ENCODE data around the gene VWA8.
"Not testable (repeated sequence)": the region's sequence is repeated elsewhere in the genome, so short reads cannot be mapped to it uniquely, and the experiment has no call there.

The VWA8 gene

DNA sequence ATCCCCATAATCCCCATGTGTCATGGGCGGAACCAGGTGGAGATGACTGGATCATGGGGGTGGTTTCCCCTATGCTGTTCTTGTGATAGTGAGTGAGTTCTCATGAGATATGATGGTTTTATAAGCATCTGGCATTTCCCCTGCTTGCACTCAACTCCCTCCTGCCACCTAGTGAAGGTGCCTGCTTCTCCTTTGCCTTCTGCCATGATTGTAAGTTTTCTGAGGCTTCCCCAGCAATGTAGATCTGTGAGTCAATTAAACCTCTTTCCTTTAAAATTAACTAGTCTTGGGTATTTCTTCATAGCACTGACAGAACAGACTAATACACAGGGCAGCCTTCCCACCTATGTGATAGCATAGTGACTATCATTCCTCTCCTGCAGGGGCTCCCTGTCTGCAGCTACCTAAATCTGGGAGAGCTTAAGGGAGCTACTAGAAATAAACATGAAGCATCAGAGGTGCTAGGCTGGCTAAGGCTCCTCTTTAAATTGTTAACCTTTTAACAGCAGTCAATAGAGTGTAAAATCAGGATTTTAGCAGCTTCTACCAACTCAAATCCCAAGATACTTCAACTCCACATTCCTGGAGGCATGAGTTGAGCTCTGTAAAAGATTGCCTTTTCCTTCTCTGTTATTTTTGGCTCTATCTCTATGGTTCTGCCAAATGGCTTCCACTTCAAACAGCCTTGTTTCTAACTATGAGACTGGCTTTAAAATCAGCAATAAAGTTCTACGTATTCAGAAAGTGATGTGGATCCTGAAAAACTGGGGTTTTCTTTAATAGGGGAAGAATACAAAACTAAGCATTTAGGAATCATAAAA lies 112.3 kb downstream of the VWA8 start:
- DNase-seq (ENCODE audit: low read depth) = no peak

DNA sequence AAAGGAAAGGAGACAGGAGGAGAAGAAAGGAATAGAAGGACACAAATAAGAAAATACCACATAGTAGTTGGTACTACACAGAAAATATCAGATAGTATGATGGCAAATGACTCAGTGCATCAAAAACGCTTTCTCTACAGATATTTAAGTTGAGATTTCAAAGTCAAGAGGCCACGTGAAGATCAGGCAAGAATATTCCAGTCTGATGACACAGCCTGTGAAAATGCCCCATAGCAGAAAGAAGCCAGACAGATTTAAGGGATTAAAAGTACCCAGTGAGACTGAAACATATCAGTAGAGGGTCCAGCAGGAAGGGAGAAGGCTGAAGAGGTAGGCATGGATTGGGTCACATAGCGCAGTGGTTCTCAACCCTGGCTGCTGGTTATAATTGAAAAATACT lies 113.7 kb downstream of the VWA8 start:
- DNase-seq (ENCODE audit: low read depth) = no peak

DNA sequence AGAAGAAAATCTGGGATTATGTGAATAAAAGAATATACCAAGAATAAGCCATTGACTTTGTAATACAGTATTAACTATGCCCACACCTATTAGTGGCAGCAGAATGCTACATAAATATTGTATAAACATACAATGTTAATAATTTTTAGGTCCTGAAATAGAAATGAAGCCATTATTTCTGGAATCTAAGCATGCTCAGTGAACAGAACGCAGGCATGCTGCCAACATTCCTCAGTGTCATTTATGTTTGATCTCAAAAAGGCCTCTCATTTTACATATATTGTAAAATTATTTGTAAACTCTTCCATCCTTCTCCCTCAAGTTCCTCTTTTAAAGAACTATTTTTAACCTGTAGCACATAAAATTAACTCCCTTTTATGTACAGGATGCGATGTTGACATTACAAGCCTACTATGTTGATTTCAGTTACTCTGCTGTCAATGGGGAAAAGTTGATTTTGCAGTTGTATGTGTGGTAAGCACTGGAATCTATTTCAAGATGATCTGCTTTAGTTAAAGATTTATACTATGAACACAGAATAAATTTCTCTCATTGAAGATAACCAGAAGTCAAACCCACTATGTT lies 118.8 kb downstream of the VWA8 start:
- no peak for DNase-seq (ENCODE audit: low read depth)

DNA sequence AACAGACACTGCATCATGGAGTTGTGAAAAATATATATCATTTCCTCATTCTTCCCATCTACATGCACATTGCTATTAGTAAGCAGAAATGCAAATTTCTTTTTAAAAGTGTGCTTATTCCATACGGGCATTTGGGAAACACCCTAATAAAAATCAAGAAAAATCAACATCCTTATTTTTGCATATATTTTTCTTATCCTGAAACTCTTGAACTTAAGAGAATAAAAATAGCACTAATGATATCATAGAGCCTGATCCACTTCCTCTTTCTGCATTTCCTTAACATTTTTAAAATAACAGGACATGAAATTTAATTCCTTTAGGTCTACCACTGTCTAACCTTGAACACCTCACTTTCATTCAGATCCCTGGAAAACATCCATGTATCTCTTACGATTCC lies 123.3 kb downstream of the VWA8 start:
- no peak for DNase-seq (ENCODE audit: low read depth)

DNA sequence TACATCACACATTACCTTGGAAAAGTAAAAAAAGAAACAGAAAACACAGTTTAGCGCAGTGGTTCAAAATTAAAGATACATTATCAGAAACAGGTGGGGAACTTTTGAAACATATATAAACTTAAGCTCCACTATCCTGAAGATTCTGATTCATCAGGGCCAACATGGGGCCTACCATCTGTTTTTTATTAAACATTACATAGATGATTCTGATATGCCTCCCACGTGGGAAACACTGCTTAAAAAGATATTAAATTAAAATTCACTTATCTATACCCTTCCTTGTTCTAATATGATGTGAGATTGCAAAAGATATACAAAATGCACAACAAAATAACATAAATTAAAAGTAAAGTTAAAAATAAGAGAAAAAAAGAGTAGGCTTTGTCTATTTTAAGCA lies 125.0 kb downstream of the VWA8 start:
- DNase-seq (ENCODE audit: low read depth) = no peak

DNA sequence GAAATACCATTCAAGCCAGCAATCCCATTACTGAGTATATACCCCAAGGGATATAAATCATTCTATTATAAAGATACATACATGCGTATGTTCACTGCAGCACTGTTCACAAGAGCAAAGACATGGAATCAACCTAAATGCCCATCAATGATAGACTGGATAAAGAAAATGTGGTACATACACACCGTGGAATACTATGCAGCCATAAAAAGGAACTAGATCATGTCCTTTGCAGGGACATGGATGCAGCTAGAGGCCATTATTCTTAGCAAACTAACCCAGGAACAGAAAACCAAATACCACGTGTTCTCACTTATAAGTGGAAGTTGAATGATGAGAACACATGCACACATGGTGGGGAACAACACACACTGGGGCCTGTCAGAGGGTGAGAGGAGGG lies 126.2 kb downstream of the VWA8 start:
- DNase-seq (ENCODE audit: low read depth) = not testable (repeated sequence)

DNA sequence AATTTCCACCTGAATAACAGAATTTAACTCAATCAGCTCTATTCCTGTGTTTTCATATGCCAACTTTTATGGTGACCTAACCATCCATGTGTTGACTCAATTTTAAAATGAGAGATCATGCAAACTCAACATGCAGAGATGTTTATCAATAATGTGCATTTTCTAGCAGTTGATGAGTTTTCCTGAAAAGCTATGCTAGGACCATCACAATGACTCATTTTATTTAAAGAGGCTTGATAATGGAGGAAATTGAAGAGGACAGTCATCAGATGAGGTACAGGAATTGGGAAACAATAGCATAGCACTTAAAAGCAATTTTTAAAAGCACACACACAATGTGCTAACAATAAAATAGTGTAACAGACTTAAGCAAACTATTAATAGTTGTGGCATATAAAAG lies 127.1 kb downstream of the VWA8 start:
- DNase-seq (ENCODE audit: low read depth) = no peak

DNA sequence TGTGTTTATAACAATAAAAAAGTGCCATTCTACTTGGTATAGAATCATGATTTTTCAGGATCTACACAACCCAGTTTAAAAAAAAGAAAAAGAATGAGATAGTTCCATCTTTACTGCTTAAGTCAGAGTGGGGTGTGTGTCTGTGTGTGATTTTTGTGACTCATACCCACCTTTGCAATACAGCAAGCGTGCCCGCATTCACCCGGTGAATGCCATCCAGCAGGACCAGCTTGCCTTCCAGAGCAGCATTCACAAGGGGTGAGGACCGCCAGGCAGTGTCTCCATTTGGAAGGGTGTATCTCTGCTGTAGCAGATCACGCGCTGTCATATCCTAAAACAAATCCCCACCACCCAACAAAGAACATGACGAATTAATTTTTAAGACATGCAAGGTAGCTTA lies 127.7 kb downstream of the VWA8 start:
- no peak for DNase-seq (ENCODE audit: low read depth)

DNA sequence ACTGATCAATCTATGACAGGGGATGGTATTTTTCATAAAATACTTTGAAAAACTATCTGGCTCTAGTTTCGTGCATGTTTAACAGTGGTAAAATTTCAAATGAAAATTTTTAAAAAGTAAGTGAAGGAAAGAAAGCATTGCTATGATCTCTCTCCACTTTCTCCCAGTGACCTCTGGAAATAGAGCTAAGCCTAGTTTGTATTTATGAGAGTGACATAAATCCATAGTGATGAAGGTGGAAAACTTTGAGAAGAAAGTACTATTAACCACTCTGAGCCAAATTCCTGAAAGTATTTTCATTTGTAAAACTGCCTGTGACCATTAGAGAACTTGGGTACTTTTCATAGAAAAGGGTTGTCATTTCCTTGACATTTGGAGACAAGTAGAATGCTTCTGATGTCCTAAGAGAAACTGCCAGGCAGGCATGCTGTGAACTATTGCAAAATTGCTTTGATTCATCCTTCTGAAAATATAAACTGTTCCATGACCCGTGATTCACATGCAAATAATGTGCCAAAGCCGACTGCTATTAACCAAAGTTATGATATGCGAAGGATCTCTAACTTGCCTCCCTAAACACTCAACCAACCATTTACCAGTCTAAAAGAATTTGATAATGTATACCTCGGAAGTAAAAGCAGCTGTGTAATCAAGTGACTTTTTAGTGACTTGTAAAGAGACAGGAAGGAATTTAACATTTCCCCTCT lies 133.2 kb downstream of the VWA8 start:
- peak; percentile 59 for DNase-seq (ENCODE audit: low read depth)

DNA sequence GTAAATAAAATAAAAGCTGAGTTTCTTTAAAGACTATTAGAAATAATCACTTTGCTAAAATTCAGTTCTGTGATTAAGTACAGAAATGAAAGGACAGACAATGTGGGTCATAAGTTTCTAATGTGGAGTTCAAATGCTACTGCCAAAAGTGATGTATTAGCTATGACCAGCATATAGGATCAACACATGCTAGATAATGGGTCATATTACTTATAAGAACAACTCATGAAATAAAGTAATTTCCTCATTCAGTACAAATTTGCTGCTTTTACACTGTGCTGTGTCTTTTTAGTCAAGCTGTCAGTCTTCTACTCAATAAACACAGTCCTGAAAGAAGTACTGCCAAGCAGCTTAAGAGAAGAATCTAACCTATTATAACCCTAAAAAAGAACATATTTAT lies 135.2 kb downstream of the VWA8 start:
- no peak for DNase-seq (ENCODE audit: low read depth)

DNA sequence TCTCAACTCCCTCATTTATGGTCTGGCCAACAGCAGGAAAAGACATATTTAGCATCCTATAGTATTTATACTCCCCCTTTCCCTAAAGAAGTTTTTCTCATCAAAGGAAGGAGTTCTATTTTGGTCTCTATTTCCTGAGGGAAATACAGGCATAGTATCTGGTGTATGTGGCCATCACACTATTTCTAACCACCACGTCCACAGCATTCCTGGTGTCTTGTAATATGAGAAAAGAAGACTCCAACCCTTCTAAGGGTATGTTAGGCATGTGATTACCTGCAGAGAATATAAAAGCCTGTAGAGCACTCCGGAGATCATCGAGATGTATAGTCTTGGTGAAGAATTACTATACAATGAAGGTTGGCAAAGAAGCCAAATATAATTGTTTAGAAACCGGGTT lies 137.4 kb downstream of the VWA8 start:
- DNase-seq (ENCODE audit: low read depth) = no peak

DNA sequence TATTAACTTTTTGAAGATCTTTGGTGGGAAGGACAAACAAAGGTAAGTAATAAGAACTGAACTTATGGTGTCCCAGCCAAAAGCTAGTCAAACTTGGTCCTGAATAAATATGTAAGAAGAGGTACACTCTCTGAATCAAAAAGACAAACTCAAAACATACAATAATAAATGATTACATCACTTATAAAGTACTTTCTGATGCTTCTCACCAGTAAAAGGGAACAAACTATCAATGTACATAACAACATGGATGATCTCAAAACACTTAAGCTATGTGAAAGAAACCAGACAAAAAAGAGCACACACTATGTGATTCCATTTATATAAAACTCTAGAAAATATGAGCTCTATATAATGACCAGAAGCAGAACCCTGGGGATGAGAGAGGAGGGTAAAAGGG lies 138.3 kb downstream of the VWA8 start:
- DNase-seq (ENCODE audit: low read depth) = no peak

DNA sequence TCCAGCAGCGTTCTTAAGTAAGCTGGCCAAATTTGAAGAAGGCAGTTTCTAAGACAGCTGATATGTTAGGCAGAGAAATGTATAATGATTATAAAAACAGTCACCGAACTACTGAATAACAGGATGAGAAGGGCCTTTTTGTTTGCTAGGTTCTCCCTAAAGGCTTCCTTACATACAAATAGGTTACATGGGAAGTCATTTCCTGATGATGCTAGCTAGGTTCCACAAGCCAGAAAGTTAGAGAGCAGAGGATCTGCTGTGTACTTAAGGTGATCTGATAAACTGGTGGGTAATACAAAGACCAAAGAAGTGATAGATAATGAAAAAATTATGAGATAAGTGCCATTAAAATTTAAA lies 139.7 kb downstream of the VWA8 start:
- no peak for DNase-seq (ENCODE audit: low read depth)

DNA sequence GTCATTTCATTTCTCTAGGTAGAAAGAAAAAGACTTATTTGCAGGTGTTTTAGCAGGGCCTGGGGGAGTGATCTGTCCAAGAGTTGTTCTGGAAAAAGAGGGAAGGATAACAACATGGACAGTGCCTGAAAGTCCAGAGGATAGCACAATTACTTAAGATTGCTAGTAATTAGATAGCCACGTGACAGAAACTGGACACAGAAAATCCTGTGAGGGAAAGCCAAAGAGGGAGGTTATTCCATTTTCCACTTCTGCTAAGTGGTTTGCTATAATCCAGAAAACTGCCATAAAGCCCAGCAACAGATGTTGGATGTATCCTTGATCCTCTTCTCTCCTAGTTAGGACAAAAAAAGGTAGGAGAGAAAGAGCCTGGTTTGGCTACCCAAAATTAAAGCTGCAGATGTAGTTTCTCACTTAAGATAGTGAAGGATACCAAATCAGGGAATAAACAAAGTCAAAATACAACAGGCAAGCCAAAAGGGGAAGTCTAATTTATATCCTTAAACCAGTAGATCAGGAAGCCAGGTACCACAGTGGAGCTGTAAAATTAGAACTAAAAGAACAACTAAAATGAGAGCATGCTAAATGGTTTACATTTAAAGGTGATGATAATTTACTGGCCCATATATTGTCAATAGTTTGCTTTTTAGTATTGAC lies 140.2 kb downstream of the VWA8 start:
- DNase-seq (ENCODE audit: low read depth) = no peak

DNA sequence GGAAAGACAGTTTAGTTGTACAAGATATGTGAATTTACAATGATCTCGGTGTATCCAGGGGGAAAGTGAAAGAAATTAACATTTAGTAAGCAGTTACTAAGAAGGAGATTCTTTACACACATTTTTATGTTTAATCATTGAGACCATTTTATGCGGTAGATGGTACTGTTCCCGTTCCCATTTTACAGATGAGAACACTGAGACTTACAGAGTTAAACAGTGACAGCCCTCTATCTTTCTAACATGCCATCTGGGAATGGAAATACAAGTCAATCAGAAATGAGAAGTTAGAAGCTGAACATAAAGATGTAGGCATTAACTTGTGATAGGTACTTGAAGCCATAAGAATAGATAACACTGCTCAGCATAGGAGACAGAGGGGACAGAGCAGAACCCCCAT lies 144.9 kb downstream of the VWA8 start:
- no peak for DNase-seq (ENCODE audit: low read depth)

DNA sequence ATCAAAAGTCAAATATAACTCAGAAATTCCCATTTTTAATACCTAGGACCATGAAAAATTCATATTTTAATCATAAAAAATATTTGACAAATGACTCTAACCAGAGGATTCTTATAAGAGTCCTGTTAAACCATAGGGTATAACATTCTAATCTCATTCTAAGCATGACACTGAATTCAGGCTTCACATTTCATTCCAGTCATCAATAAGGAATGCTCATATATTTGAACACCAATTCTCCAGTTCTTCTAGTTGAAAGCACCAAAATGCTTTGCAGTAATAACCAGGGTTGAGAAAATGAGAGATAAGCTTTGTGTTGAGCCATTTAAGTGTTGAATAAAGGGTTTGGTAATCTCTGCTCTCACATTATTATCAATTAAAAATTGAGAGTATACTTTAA lies 147.5 kb downstream of the VWA8 start:
- no peak for DNase-seq (ENCODE audit: low read depth)

DNA sequence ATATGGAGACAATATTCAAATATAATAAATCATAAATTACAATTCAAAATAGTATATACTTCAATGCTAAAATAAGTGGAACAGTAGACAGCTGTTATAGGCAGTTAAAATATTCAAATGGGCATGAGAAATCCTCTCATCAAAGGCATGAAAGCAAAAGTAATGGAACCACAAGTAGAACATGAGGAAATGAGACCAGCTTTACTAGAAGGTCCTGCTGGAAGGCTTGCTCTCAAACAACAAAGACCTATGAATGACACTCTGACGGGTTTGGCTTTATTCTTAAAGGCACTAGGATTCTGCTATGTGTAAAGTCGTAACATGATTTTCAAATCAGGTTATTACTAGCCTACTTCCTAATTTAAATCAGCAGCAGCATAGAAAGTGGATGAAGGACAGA lies 148.1 kb downstream of the VWA8 start:
- no peak for DNase-seq (ENCODE audit: low read depth)

DNA sequence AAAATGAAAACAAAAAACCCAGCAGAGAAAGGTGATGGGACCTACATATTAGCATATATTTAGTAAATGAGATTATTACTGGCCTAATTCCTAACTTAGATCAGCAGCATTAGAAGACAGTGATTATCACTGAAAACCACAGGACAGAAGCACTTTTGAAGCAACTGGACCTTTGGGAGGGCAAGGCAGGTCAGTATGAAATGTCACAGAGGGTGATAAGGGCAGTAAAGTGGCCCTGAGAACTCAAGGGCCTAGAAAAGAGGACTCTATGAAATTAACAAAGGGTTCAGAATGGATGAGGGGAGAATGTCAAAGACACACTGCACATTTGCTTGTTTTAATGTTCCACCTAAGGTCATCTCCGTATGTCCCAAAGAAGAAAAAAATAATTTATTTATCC lies 148.7 kb downstream of the VWA8 start:
- DNase-seq (ENCODE audit: low read depth) = no peak

DNA sequence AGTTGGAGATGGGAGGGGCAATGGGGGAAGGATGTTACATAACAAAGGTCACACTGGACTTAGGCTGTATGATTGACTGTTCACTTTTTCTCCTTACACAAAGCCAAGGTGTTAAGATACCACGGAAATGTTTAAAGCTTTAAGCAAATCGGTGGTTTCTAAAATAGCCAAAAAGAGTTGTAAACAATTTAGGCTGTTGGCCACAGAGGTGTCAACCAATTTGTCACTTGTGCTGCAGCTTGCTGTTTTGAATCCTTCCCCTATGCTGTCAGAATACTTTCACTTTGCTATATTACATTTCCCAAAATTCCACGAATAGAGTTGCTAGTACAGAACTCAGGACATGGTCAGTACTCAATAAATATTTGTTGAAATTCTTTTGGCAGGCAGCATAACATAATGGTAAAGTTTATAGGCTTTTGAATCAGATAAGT lies 149.3 kb downstream of the VWA8 start:
- no peak for DNase-seq (ENCODE audit: low read depth)

DNA sequence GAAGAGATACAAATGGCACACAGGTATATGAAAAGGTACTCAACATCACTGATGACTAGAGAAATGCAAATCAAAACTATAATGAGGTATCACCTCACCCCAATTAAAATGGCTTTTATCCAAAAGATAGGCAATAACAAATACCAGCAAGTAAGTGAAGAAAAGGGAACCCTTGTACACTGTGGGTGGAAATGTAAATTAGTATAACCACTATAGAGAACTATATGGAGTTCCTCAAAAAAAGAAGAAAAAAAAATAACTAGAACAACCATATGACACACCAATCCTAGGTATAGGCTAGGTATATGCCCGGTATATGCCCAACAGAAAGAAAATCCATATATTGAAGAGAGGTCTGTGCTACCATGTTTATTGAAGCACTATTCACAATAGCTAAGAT lies 150.9 kb downstream of the VWA8 start:
- DNase-seq (ENCODE audit: low read depth) = no peak

DNA sequence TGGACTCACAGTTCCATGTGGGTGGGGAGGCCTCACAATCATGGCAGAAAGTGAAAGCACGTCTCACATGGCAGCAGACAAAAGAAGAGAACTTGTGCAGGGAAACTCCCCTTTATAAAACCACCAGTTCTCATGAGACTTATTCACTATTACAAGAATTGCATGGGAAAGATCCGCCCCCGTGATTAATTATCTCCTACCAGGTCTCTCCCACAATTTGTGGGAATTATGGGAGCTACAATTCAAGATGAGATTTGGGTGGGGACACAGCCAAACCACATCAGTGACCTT lies 157.5 kb downstream of the VWA8 start:
- not testable (repeated sequence) for DNase-seq (ENCODE audit: low read depth)

DNA sequence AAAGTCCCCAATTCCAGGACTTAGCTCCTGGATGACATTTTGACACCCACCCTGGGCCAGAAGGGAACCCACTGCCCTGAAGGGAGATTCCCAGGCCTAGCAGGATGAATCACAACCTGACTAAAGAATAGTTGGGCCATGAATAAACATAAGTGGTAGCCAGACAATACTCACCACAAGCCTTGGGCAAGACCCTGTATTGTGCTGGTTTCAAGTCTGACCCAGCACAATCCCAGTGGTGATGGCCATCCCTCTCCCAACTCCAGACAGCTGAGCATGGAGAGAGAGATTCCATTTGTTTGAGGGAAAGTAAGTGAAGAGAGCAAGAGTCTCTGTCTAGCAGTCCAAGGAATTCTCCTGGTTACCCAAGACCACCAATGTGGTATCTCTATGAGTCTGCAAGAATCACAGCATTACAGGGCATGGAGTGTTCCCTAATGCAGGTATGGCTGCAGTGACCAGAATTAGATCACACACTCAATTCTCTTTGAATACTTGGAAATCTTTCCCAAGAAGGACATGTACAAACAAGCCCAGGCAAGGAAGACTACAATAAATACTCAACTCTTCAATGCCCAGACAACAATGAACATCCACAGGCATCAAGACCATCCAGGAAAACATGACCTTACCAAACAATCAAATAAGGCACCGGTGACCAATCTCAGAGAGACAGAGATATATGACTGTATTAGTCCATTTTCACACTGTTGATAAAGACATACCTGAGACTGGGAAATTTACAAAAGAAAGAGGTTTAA lies 158.0 kb downstream of the VWA8 start:
- no peak for DNase-seq (ENCODE audit: low read depth)
